Neural cell (in vitro differentiated cells): ENCODE measurements around the gene CIB4. TPM values are rescaled to one million over a fixed set of nuclear protein-coding genes. Genes with fewer than 3 reads are reported as not detected.

Source experiments
- H2AFZ ChIP-seq: fragments of 200-600, 300-800 bp; sonication (generic), shearing (Covaris generic); 2 replicates; pipeline ENCODE4 v1.6.0; 2014; ENCODE audit warnings: low read depth, mild to moderate bottlenecking, antibody characterized with exemption, low read length, moderate library complexity
- H3F3A ChIP-seq: fragments of 200-600 bp; shearing (Covaris generic); 2 replicates; pipeline ENCODE4 v1.6.1; 2016; ENCODE audit warnings: mild to moderate bottlenecking, moderate library complexity, mixed read lengths, antibody characterized with exemption, low read length; ENCODE audit not compliant: insufficient read depth, poor library complexity, severe bottlenecking
- H3K27ac ChIP-seq: fragments of 200-600, 300-800 bp; sonication (generic), shearing (Covaris generic); 2 replicates; pipeline ENCODE4 v1.5.1; 2014; ENCODE audit warnings: mild to moderate bottlenecking, low read length, moderate library complexity
- H3K27me3 ChIP-seq: fragments of 300-800, 200-600 bp; sonication (generic), shearing (Covaris generic); 2 replicates; pipeline ENCODE4 v1.6.0; 2014; ENCODE audit warnings: mild to moderate bottlenecking, low read depth, low read length, moderate library complexity; ENCODE audit not compliant: insufficient read depth
- H3K36me3 ChIP-seq: fragments of 300-800, 200-600 bp; sonication (generic), shearing (Covaris generic); 2 replicates; pipeline ENCODE4 v1.5.1; 2014; ENCODE audit warnings: mild to moderate bottlenecking, antibody characterized with exemption, low read length, moderate library complexity; ENCODE audit not compliant: insufficient read depth
- H3K4me2 ChIP-seq: fragments of 300-800, 200-600 bp; sonication (generic), shearing (Covaris generic); 2 replicates; pipeline ENCODE4 v1.6.0; 2014; ENCODE audit warnings: mild to moderate bottlenecking, low read length
- H3K4me3 ChIP-seq: fragments of 300-800, 200-600 bp; sonication (generic), shearing (Covaris generic); 2 replicates; pipeline ENCODE4 v1.5.1; 2014; ENCODE audit warnings: mild to moderate bottlenecking, low read length, moderate library complexity
- H3K79me2 ChIP-seq: fragments of 200-600 bp; shearing (Covaris generic); replicated peaks from 2 replicates; pipeline ENCODE4 v1.6.0; 2014; ENCODE audit warnings: mild to moderate bottlenecking, low read length, moderate library complexity; ENCODE audit not compliant: insufficient read depth
- H3K9ac ChIP-seq: fragments of 300-800, 200-600 bp; sonication (generic), shearing (Covaris generic); 2 replicates; pipeline ENCODE4 v1.6.1; 2016; ENCODE audit warnings: mild to moderate bottlenecking, low read length, mixed read lengths
- H3K9me2 ChIP-seq: fragments of 200-600 bp; shearing (Covaris generic); 2 replicates; pipeline ENCODE4 v1.6.1; 2016; ENCODE audit warnings: mild to moderate bottlenecking, low read length, mixed read lengths; ENCODE audit not compliant: insufficient read depth
- H3K9me3 ChIP-seq: fragments of 200-600, 300-800 bp; sonication (generic), shearing (Covaris generic); 2 replicates; pipeline ENCODE4 v1.6.1; 2016; ENCODE audit warnings: mild to moderate bottlenecking, mixed run types, low read length, moderate library complexity, mixed read lengths
- H4K20me1 ChIP-seq: fragments of 200-600 bp; shearing (Covaris generic); 2 replicates; pipeline ENCODE4 v1.6.1; 2016; ENCODE audit warnings: mild to moderate bottlenecking, mixed run types; ENCODE audit not compliant: insufficient read depth
- EP300 ChIP-seq: fragments of 450-650 bp; conservative IDR thresholded peaks from 2 replicates; pipeline ENCODE4 v1.6.1; 2014; ENCODE audit warnings: antibody characterized with exemption, mild to moderate bottlenecking, moderate library complexity; ENCODE audit not compliant: poor library complexity, severe bottlenecking
- EZH2 ChIP-seq: fragments of 200-600, 300-800 bp; shearing (Covaris generic), sonication (generic); IDR thresholded peaks from 2 replicates; pipeline ENCODE4 v1.6.1; 2014; ENCODE audit warnings: antibody characterized with exemption, low read length, borderline replicate concordance, mild to moderate bottlenecking; ENCODE audit not compliant: insufficient read depth, poor library complexity, severe bottlenecking
- MXI1 ChIP-seq: fragments of 450-650 bp; conservative IDR thresholded peaks from 2 replicates; pipeline ENCODE4 v1.6.1; 2014; ENCODE audit warnings: antibody characterized with exemption, mild to moderate bottlenecking; ENCODE audit not compliant: poor library complexity, severe bottlenecking
- POLR2AphosphoS5 ChIP-seq: IDR thresholded peaks from 2 replicates; pipeline ENCODE4 v1.6.1; 2012
- RAD21 ChIP-seq: fragments of 450-650 bp; conservative IDR thresholded peaks from 2 replicates; pipeline ENCODE4 v1.6.1; 2014; ENCODE audit warnings: antibody characterized with exemption, mild to moderate bottlenecking, moderate library complexity
- SMC3 ChIP-seq: fragments of 450-650 bp; conservative IDR thresholded peaks from 2 replicates; pipeline ENCODE4 v1.6.1; 2014; ENCODE audit warnings: antibody characterized with exemption, mild to moderate bottlenecking, moderate library complexity; ENCODE audit not compliant: poor library complexity
- TAF1 ChIP-seq: IDR thresholded peaks from 2 replicates; pipeline ENCODE4 v1.6.1; 2012; ENCODE audit warnings: low read depth
- polyA plus RNA-seq: library from polyadenylated mRNA; depleted of rRNA; stranded (reverse); fragments of >200 nt; gene quantifications from 2 replicates; pipeline ENCODE4 v1.2.3, GENCODE V29; 2014
- TF ChIP-seq, protein P1 (sequence below): IDR thresholded peaks from 2 replicates; pipeline ENCODE4 v1.6.1; 2012; ENCODE audit warnings: borderline replicate concordance
- TF ChIP-seq, protein P2 (sequence below): fragments of 450-650 bp; IDR thresholded peaks from 2 replicates; pipeline ENCODE4 v1.5.1; 2014; ENCODE audit warnings: antibody characterized with exemption, mild to moderate bottlenecking, moderate library complexity; ENCODE audit not compliant: poor library complexity, severe bottlenecking

Gene CIB4
- polyA plus RNA-seq, 1 donor from 2014 or later = not detected

DNA sequence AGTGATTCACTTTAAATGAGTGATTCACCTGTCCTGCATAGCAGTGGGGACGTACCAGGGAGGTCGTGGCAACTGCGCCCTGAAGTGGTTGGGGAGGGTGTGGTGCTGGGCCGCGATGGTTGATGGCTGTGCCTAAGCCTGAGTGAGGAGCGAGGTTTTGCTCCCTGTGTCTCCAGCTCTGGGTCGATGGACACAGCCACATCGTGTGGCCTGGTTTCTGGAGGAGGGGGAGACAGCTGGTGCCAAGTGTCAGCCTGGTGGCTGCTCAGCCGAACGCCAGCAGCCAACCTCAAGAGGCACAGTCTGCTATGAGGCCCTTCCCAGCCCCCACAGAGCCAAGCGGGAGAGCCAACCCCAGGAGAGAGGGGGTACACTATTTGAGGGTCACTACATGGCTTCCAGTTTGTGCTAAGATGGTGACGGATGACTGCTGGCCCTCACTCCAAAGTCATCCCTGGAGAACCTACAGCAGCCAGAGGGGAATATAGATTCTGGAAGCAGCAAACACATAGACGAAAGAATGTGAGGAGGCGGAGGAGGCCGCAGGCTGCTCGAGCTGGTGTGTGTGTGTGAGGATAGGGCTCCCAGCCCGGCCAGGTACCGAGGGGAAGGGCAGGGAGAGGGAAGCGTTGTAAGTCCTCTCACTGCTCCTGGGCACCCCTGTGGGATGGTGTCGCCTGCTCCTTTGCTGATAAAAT, 104.6 kb downstream of the CIB4 start:
- Histone ChIP-seq H3K79me2 (no peaks in the 10 kb centered on the region), H3K4me2 (no peak overlapping the region), H3K9me3 (no peaks in the 10 kb centered on the region), H3K36me3 (no peaks in the 10 kb centered on the region), H4K20me1 (no peaks in the 10 kb centered on the region), H3K9ac (no peak overlapping the region), H2AFZ (no peak overlapping the region), H3K27me3 (no peaks in the 10 kb centered on the region), H3K9me2 (no peaks in the 10 kb centered on the region), H3F3A (no peaks in the 10 kb centered on the region), H3K27ac (no peak overlapping the region), H3K4me3 (no peak overlapping the region)
- no peak for TF ChIP-seq EZH2
- TF ChIP-seq, protein P1, sequence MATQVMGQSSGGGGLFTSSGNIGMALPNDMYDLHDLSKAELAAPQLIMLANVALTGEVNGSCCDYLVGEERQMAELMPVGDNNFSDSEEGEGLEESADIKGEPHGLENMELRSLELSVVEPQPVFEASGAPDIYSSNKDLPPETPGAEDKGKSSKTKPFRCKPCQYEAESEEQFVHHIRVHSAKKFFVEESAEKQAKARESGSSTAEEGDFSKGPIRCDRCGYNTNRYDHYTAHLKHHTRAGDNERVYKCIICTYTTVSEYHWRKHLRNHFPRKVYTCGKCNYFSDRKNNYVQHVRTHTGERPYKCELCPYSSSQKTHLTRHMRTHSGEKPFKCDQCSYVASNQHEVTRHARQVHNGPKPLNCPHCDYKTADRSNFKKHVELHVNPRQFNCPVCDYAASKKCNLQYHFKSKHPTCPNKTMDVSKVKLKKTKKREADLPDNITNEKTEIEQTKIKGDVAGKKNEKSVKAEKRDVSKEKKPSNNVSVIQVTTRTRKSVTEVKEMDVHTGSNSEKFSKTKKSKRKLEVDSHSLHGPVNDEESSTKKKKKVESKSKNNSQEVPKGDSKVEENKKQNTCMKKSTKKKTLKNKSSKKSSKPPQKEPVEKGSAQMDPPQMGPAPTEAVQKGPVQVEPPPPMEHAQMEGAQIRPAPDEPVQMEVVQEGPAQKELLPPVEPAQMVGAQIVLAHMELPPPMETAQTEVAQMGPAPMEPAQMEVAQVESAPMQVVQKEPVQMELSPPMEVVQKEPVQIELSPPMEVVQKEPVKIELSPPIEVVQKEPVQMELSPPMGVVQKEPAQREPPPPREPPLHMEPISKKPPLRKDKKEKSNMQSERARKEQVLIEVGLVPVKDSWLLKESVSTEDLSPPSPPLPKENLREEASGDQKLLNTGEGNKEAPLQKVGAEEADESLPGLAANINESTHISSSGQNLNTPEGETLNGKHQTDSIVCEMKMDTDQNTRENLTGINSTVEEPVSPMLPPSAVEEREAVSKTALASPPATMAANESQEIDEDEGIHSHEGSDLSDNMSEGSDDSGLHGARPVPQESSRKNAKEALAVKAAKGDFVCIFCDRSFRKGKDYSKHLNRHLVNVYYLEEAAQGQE = no peak
- no peak for TF ChIP-seq EP300
- TF ChIP-seq, protein P2, sequence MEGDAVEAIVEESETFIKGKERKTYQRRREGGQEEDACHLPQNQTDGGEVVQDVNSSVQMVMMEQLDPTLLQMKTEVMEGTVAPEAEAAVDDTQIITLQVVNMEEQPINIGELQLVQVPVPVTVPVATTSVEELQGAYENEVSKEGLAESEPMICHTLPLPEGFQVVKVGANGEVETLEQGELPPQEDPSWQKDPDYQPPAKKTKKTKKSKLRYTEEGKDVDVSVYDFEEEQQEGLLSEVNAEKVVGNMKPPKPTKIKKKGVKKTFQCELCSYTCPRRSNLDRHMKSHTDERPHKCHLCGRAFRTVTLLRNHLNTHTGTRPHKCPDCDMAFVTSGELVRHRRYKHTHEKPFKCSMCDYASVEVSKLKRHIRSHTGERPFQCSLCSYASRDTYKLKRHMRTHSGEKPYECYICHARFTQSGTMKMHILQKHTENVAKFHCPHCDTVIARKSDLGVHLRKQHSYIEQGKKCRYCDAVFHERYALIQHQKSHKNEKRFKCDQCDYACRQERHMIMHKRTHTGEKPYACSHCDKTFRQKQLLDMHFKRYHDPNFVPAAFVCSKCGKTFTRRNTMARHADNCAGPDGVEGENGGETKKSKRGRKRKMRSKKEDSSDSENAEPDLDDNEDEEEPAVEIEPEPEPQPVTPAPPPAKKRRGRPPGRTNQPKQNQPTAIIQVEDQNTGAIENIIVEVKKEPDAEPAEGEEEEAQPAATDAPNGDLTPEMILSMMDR = no peak
- TF ChIP-seq MXI1 = no peak
- TF ChIP-seq POLR2AphosphoS5 = no peak
- TF ChIP-seq RAD21 = no peak
- no peak for TF ChIP-seq TAF1

DNA sequence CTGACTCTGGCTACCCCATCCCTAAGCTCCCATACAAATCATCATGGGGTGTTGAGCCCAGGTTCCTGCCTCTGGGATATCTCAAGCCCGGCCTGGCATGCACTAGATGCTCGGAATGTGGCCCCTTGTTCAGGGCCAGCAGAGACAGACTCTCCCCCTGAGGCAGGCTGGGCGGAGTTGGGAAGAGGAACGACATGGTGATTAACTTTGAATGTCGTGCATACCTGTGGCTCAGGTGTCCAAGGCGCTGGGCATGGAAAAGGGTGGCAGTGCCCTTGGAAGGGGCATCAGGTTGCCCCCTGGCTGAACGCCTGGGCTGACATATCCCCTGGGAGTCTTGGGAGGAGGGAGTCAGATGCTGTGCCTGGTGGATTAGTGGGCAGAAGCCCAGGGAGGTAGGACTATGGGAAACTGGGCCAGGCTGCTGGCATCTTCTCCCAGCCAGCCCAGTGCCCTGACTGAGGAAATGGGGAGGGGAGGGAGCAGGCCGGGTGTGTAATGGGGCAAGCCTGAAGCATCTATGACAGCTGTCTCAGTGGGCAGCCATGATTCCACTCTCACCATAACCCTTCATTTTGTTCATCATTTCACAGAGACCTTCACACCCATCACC, 105.4 kb downstream of the CIB4 start:
- H3K9me3 ChIP-seq = no peaks in the 10 kb centered on the region
- H3K27me3 ChIP-seq = no peaks in the 10 kb centered on the region
- H3K9ac ChIP-seq = no peak overlapping the region
- no peak overlapping the region for H3K4me2 ChIP-seq
- no peak overlapping the region for H3K4me3 ChIP-seq
- H3K9me2 ChIP-seq = no peaks in the 10 kb centered on the region
- no peak for TF ChIP-seq POLR2AphosphoS5
- TF ChIP-seq SMC3 = no peak
- no peak for TF ChIP-seq TAF1
- no peak for TF ChIP-seq MXI1
- TF ChIP-seq, protein P1 = no peak
- no peak for TF ChIP-seq EP300
- no peak for TF ChIP-seq EZH2
- TF ChIP-seq, protein P2 = no peak
- TF ChIP-seq RAD21 = no peak
- H4K20me1 ChIP-seq = no peaks in the 10 kb centered on the region
- no peaks in the 10 kb centered on the region for H3K36me3 ChIP-seq
- no peaks in the 10 kb centered on the region for H3F3A ChIP-seq
- H3K27ac ChIP-seq = no peak overlapping the region
- H3K79me2 ChIP-seq = no peaks in the 10 kb centered on the region
- no peak overlapping the region for H2AFZ ChIP-seq
